LNCAP (cell line): ENCODE results near the gene ZNF101.

Source experiments
- TF ChIP-seq, protein P1 (sequence below): fragments of 450-650 bp; IDR thresholded peaks from 2 replicates; pipeline ENCODE4 v1.5.1; 2017; ENCODE audit warnings: mild to moderate bottlenecking

Gene ZNF101

DNA sequence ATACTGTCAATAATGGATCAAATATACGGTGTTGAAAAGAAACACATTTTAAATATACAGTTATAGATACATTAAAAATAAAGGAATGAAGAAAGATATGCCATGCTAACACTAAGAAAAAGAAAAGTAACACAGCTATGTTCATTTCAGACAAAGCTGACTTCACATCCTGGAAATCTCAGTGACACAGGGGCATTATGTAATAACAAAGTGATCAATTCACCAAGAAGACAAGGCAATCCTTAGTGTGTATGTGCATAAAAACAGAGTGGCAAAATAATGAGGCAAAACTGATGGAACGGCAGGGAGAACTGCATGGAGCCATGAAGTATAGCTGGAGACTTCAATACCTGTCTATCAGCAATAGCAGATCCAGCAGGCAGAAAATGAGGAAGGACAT is 51.2 kb downstream of the ZNF101 start:
- TF ChIP-seq, protein P1, sequence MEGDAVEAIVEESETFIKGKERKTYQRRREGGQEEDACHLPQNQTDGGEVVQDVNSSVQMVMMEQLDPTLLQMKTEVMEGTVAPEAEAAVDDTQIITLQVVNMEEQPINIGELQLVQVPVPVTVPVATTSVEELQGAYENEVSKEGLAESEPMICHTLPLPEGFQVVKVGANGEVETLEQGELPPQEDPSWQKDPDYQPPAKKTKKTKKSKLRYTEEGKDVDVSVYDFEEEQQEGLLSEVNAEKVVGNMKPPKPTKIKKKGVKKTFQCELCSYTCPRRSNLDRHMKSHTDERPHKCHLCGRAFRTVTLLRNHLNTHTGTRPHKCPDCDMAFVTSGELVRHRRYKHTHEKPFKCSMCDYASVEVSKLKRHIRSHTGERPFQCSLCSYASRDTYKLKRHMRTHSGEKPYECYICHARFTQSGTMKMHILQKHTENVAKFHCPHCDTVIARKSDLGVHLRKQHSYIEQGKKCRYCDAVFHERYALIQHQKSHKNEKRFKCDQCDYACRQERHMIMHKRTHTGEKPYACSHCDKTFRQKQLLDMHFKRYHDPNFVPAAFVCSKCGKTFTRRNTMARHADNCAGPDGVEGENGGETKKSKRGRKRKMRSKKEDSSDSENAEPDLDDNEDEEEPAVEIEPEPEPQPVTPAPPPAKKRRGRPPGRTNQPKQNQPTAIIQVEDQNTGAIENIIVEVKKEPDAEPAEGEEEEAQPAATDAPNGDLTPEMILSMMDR, result no peak

DNA sequence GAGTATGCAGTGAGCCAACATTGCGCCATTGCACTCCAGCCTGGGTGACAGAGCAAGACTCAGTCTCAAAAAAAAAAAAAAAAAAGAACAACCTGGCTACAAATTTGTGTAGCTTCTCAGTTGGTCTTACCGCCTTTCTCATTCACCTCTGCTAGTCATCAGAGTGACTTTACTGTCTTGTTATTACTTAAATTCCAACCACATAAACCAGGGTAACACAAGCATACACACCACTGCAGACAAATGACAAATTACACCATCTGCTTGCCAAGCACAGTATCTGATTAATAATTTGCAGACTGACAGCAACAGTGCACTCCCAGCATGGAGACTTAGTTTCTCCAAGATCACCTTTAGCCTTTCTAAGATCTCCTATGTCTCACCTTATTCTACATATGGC is 53.3 kb downstream of the ZNF101 start:
- TF ChIP-seq, protein P1, result no peak

DNA sequence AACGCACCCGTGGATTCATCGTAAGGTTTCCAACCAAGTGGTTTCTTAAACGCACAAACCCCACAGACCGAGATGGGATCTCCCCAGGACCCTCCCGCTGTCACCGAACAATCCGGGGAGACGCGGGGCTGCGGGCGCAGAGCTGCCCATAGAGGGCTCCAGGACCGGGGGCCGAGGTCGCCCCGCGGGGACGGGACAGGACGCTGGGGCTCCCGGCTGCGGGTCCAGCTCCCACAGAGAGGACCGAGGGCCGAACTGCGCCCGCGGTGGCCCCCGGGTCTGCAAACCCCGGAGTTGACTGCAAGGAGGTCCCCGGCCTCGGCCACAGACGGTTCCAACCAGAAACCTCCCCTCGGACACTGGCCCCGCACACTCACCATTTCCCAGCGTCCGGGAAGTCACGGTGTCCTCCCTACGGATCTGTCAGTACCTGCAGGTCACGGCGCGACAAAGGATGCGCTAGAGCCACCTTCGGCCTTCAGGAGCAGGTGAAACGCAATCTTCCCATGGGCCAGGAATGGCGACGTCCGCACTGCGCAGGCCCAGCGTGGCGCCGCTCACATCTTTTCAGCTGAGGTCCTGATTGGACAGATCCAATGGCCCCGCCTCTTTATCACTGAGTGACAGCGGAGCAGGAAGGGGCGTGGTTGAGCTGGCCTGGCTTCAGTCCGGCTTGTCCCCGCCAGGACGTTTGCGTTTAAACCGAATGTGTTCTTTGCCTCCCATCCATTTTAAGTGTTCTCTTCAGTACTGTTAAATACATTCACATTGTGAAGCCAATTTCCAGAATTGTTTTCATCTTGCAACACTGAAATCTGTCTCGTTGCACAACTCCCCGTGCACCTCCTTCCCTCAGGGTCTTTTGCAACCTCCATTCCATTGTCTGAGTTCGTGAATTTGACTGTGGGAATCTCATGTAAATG is 64.2 kb downstream of the ZNF101 start, which contains the start of gene ZNF14:
Gene ZNF14 (minus strand): TSS at position 534 of the 923 bp plus-strand sequence. CDS start 154 bp downstream, at position 380.
- TF ChIP-seq, protein P1, result no peak
